CD14-positive monocyte (primary cell): ENCODE measurements around the gene SCN2B. TPM values are rescaled to one million over a fixed set of nuclear protein-coding genes. Genes with fewer than 3 reads are reported as not detected.

Source experiments
- DNase-seq, 3 donors: peaks; one replicate each; pipeline ENCODE4 v3.0.0-alpha.2; 2011 to 2022
- H2AFZ ChIP-seq: 2 replicates; pipeline ENCODE4 v1.6.0; 2012; ENCODE audit warnings: mild to moderate bottlenecking, low read depth, low read length, inconsistent platforms; ENCODE audit not compliant: insufficient read depth, poor library complexity, severe bottlenecking
- H3K27ac ChIP-seq, 2 donors: 1 replicate in 1 of 2; 2 replicates in 1 of 2; pipeline ENCODE4 v1.5.1; 2012 to 2013; ENCODE audit warnings: low read length in 2 of 2, control low read depth in 1 of 2, inconsistent platforms in 1 of 2, low read depth in 1 of 2, mild to moderate bottlenecking in 1 of 2
- H3K27me3 ChIP-seq, 2 donors: one replicate each; pipeline versions ENCODE4 v1.6.0 to v1.6.1; 2011 to 2013; ENCODE audit warnings: low read length in 2 of 2; ENCODE audit not compliant: control insufficient read depth in 2 of 2, insufficient read depth in 2 of 2
- H3K36me3 ChIP-seq, 2 donors: replicated peaks in 1 of 2; 1 replicate in 1 of 2; 2 replicates in 1 of 2; pipeline versions ENCODE4 v1.5.1 to v1.6.1; 2012 to 2013; ENCODE audit warnings: low read length in 2 of 2, control low read depth in 1 of 2, inconsistent platforms in 1 of 2, mild to moderate bottlenecking in 1 of 2; ENCODE audit not compliant: insufficient read depth in 2 of 2, control insufficient read depth in 1 of 2
- H3K4me1 ChIP-seq, 2 donors: 1 replicate in 1 of 2; 2 replicates in 1 of 2; pipeline versions ENCODE4 v1.5.1 to v1.6.1; 2012 to 2013; ENCODE audit warnings: low read length in 2 of 2, control low read depth in 1 of 2, inconsistent platforms in 1 of 2, mild to moderate bottlenecking in 1 of 2, moderate library complexity in 1 of 2; ENCODE audit not compliant: insufficient read depth in 2 of 2, control insufficient read depth in 1 of 2
- H3K4me2 ChIP-seq: replicated peaks from 2 replicates; pipeline ENCODE3; 2012; ENCODE audit warnings: low read length, moderate library complexity, mild to moderate bottlenecking; ENCODE audit not compliant: poor library complexity, severe bottlenecking; ENCODE audit errors: extremely low read depth
- H3K4me3 ChIP-seq, 3 experiments: fragments of 200-600 bp in 1 of 3; sonication (generic) in 1 of 3; replicated peaks in 1 of 3; 1 replicate in 2 of 3; 2 replicates in 1 of 3; pipeline ENCODE4 v1.5.1; 2011 to 2013; ENCODE audit warnings: low read length in 3 of 3, mild to moderate bottlenecking in 3 of 3, control low read depth in 2 of 3, low read depth in 2 of 3, inconsistent platforms in 1 of 3, moderate library complexity in 1 of 3
- H3K79me2 ChIP-seq: 2 replicates; pipeline ENCODE4 v1.6.0; 2012; ENCODE audit warnings: mild to moderate bottlenecking, control low read depth, inconsistent platforms, low read length, moderate library complexity; ENCODE audit not compliant: insufficient read depth
- H3K9ac ChIP-seq: 2 replicates; pipeline ENCODE4 v1.6.0; 2017; ENCODE audit warnings: low read length, mild to moderate bottlenecking; ENCODE audit not compliant: insufficient read depth, poor library complexity, severe bottlenecking
- H3K9me3 ChIP-seq, 2 donors: replicated peaks in 1 of 2; 1 replicate in 1 of 2; 2 replicates in 1 of 2; pipeline versions ENCODE4 v1.5.1 to v1.6.1; 2012 to 2013; ENCODE audit warnings: low read length in 2 of 2, control low read depth in 1 of 2; ENCODE audit not compliant: control insufficient read depth in 1 of 2, insufficient read depth in 1 of 2
- H4K20me1 ChIP-seq: 2 replicates; pipeline ENCODE4 v1.6.0; 2012; ENCODE audit warnings: mild to moderate bottlenecking, low read length, control low read depth, moderate library complexity; ENCODE audit not compliant: insufficient read depth
- H3K27ac Mint-ChIP-seq, 7 donors: one replicate each; pipeline ENCODE4 v1.8.0; 2020; ENCODE audit warnings: mild to moderate bottlenecking in 7 of 7, mixed read lengths in 7 of 7, moderate library complexity in 6 of 7, inconsistent platforms in 2 of 7
- H3K27me3 Mint-ChIP-seq, 3 donors: one replicate each; pipeline ENCODE4 v1.8.0; 2021 to 2022; ENCODE audit warnings: low read depth in 3 of 3, mild to moderate bottlenecking in 3 of 3, mixed read lengths in 3 of 3, moderate library complexity in 3 of 3, inconsistent platforms in 1 of 3
- H3K36me3 Mint-ChIP-seq, 2 donors: one replicate each; pipeline ENCODE4 v1.8.0; 2020; ENCODE audit warnings: mixed read lengths in 2 of 2, inconsistent platforms in 1 of 2, mild to moderate bottlenecking in 1 of 2
- H3K4me1 Mint-ChIP-seq: one replicate; pipeline ENCODE4 v1.8.0; 2020; ENCODE audit warnings: mild to moderate bottlenecking, mixed read lengths
- H3K4me3 Mint-ChIP-seq, 2 donors: one replicate each; pipeline ENCODE4 v1.8.0; 2020; ENCODE audit warnings: mild to moderate bottlenecking in 2 of 2, mixed read lengths in 2 of 2, moderate library complexity in 1 of 2
- H3K9me3 Mint-ChIP-seq, 7 donors: one replicate each; pipeline ENCODE4 v1.8.0; 2020 to 2022; ENCODE audit warnings: mixed read lengths in 7 of 7, mild to moderate bottlenecking in 6 of 7, moderate library complexity in 6 of 7, inconsistent platforms in 2 of 7
- WGBS: methylation state at CpG from one replicate; pipeline ENCODE4 v1.1.5; 2013; ENCODE audit warnings: missing lambda C conversion rate; ENCODE audit not compliant: insufficient coverage; 5-methylcytosine and 5-hydroxymethylcytosine counted together
- intact Hi-C, 2 donors: fragments of 100-400 bp; cut with micrococcal nuclease; formaldehyde crosslinking; loops; one replicate each; pipeline versions ENCODE4 v1.15.0 to v1.15.1; 2023
- polyA plus RNA-seq, 3 donors: library from polyadenylated mRNA; depleted of rRNA in 1 of 3; unstranded in 2 of 3; stranded (reverse) in 1 of 3; fragments of 300-500 nt in 2 of 3; fragments of >200 nt in 1 of 3; fragmentation: Illumina TruSeq in 2 of 3; gene quantifications; 1 replicate in 2 of 3; 2 replicates in 1 of 3; pipeline ENCODE4 v1.2.3, GENCODE V29; 2012 to 2021
- TF ChIP-seq, protein P1 (sequence below): fragments of 200-600 bp; IDR thresholded peaks from one replicate; pipeline ENCODE4 v1.8.0; 2022; ENCODE audit warnings: antibody characterized with exemption, mild to moderate bottlenecking

SCN2B gene
- polyA plus RNA-seq, 3 donors, result 0.01 TPM; not detected in 2

DNA sequence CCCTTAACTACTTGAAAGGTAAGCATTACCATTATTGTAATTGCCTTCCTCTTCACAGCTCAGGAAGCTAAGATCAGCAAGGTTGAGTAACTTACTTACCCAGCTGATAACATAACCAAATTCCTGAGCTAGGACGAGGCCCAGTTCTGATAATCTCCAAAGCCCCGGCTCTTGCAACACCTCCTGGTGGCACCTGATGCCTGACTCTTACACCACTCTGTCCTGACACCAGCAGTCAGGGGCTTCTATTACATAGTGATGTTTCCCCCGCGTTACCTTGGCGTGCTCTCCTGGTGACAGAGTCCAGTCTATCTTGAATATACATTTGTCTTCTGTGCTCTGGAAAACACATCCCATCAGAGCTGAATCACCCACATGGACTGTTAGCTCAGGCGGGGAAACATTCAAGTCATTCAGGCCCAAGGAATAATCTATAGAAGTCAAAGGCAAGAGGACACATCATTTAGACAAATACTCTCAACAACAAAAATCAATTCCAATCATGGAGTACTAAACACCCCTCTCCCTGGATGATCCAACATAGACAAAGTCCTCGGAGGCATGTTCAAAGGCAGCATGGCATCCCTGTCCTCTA, 35.8 kb upstream of the SCN2B start:
- Histone ChIP-seq H3K4me1 (peaks cover 89 to 97% of the 10 kb centered on the region in 2 donors), H3K4me2 (peak overlapping the region; percentile 78), H3K9ac (no peak overlapping the region), H3K27me3 (no peaks in the 10 kb centered on the region), H3K27ac (peak overlapping the region in 1 of 2 donors; percentile 82), H3K9me3 (no peaks in the 10 kb centered on the region), H3K36me3 (peaks cover 49 to 53% of the 10 kb centered on the region in 2 donors), H4K20me1 (no peaks in the 10 kb centered on the region), H3K79me2 (peaks cover 84% of the 10 kb centered on the region), H2AFZ (no peak overlapping the region), H3K4me3 (peak overlapping the region in 1 of 3 experiments; percentile 82)
- intact Hi-C loops, result loop anchor here (5.0 to 10.0 kb wide), 3 partner anchors 40 to 67 kb away; partner anchors contain the start of genes MPZL2 (in 1 of the 2) and MPZL3 (in 1 of the 2)
- Mint-ChIP-seq H3K9me3 (peaks cover 0 to 4% (median 0%) of the 10 kb centered on the region in 7 donors), H3K4me1 (peaks cover 93% of the 10 kb centered on the region), H3K4me3 (peak overlapping the region in 1 of 2 donors; percentile 55), H3K27ac (peak overlapping the region; percentile 88 to 95 (median 95)), H3K27me3 (peaks cover 0 to 2% (median 1%) of the 10 kb centered on the region in 3 donors), H3K36me3 (peaks cover 61 to 76% of the 10 kb centered on the region in 2 donors)
- 53% methylated on average over 6 of the region's 7 CpGs for whole genome bisulfite sequencing
- TF ChIP-seq, protein P1, sequence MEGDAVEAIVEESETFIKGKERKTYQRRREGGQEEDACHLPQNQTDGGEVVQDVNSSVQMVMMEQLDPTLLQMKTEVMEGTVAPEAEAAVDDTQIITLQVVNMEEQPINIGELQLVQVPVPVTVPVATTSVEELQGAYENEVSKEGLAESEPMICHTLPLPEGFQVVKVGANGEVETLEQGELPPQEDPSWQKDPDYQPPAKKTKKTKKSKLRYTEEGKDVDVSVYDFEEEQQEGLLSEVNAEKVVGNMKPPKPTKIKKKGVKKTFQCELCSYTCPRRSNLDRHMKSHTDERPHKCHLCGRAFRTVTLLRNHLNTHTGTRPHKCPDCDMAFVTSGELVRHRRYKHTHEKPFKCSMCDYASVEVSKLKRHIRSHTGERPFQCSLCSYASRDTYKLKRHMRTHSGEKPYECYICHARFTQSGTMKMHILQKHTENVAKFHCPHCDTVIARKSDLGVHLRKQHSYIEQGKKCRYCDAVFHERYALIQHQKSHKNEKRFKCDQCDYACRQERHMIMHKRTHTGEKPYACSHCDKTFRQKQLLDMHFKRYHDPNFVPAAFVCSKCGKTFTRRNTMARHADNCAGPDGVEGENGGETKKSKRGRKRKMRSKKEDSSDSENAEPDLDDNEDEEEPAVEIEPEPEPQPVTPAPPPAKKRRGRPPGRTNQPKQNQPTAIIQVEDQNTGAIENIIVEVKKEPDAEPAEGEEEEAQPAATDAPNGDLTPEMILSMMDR, result no peak
- no peak for DNase-seq

DNA sequence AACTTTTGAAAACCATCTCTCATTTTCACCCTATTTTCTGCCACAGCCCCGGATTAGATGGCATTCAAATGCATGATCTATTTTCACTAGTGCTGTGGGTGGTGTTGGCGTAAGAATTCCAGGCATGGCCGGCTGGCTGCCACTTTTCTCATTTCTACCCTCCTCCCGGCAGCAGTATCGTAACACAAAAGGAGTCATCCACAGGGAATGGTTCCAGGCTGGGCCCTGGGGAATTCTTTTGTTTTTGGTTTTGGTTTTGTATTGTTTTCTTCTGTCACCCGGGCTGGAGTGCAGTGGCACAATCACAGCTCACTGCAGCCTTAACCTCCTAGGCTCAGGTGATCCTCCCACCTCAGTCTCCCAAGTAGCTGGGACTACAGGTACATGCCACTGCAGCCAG, 34.6 kb upstream of the SCN2B start:
- Histone ChIP-seq H3K36me3 (peaks cover 51 to 56% of the 10 kb centered on the region in 2 donors), H3K27me3 (no peaks in the 10 kb centered on the region), H3K4me2 (no peak overlapping the region), H3K4me1 (peaks cover 89 to 97% of the 10 kb centered on the region in 2 donors), H3K27ac (peak overlapping the region in 1 of 2 donors; percentile 47), H4K20me1 (no peaks in the 10 kb centered on the region), H3K9ac (no peak overlapping the region), H3K4me3 (peak overlapping the region in 1 of 3 experiments; percentile 82), H2AFZ (no peak overlapping the region), H3K9me3 (no peaks in the 10 kb centered on the region), H3K79me2 (peaks cover 73% of the 10 kb centered on the region)
- H3K36me3 Mint-ChIP-seq, result peaks cover 57 to 67% of the 10 kb centered on the region in 2 donors
- H3K4me3 Mint-ChIP-seq, result no peak overlapping the region
- no peak for DNase-seq
- H3K4me1 Mint-ChIP-seq, result peaks cover 95% of the 10 kb centered on the region
- peaks cover 0 to 4% (median 0%) of the 10 kb centered on the region in 7 donors for H3K9me3 Mint-ChIP-seq
- H3K27ac Mint-ChIP-seq, result peak overlapping the region in 3 of 7 donors; percentile 18 to 76 (median 28)
- peaks cover 0 to 2% (median 1%) of the 10 kb centered on the region in 3 donors for H3K27me3 Mint-ChIP-seq
- TF ChIP-seq, protein P1, result no peak
- intact Hi-C loops, result loop anchor here (5.0 to 10.0 kb wide), 3 partner anchors 41 to 66 kb away; partner anchors contain the start of genes MPZL2 (in 1 of the 2) and MPZL3 (in 1 of the 2)
- 80% methylated on average over 1 of the region's 6 CpGs for WGBS
